ENCODE results near the gene P3H4.

- TF ChIP-seq CTCF (IDR thresholded peaks at IDR 0.05): no peak
- no peak for TF ChIP-seq POLR2A (IDR thresholded peaks at IDR 0.05)
Measured at GRCh38 chr17:41818024-41818423, 6.3 kb upstream of the P3H4 start.
